Putamen (tissue), 1 donor: ENCODE results near the gene COL4A2.
"Not testable (repeated sequence)": the region's sequence is repeated elsewhere in the genome, so short reads cannot be mapped to it uniquely, and the experiment has no call there.

Source experiments
- DNase-seq: peaks from one replicate; pipeline ENCODE4 v3.0.0-alpha.2; 2016; ENCODE audit warnings: low spot score

The COL4A2 gene

GRCh38 chr13:110440946-110441731, 134.1 kb downstream of the COL4A2 start:
- DNase-seq, result no peak

GRCh38 chr13:110442930-110443621, 136.0 kb downstream of the COL4A2 start:
- DNase-seq, result no peak

- DNase-seq, result no peak
These were observed 136.6 kb downstream of the COL4A2 start for GRCh38 chr13:110443622-110444225.

GRCh38 chr13:110444226-110444653, 137.2 kb downstream of the COL4A2 start:
- no peak for DNase-seq

GRCh38 chr13:110445183-110445582, 138.1 kb downstream of the COL4A2 start:
- no peak for DNase-seq

- DNase-seq, result no peak
These were observed 138.9 kb downstream of the COL4A2 start for GRCh38 chr13:110445722-110446574.

GRCh38 chr13:110446575-110446890, 139.4 kb downstream of the COL4A2 start:
- no peak for DNase-seq

- DNase-seq, result no peak
These were observed 140.0 kb downstream of the COL4A2 start for GRCh38 chr13:110447058-110447511.

GRCh38 chr13:110447801-110448200, 140.7 kb downstream of the COL4A2 start:
- DNase-seq, result no peak

GRCh38 chr13:110448230-110448629, 141.1 kb downstream of the COL4A2 start:
- DNase-seq, result no peak

GRCh38 chr13:110448677-110449076, 141.6 kb downstream of the COL4A2 start:
- DNase-seq, result no peak

GRCh38 chr13:110449219-110450015, 142.3 kb downstream of the COL4A2 start:
- no peak for DNase-seq

GRCh38 chr13:110450016-110450900, 143.2 kb downstream of the COL4A2 start:
- DNase-seq, result no peak

- no peak for DNase-seq
These were observed 144.1 kb downstream of the COL4A2 start for GRCh38 chr13:110450941-110451730.

GRCh38 chr13:110453091-110453490, 146.0 kb downstream of the COL4A2 start:
- not testable (repeated sequence) for DNase-seq

- DNase-seq, result no peak
These were observed 146.7 kb downstream of the COL4A2 start for GRCh38 chr13:110453797-110454196.

GRCh38 chr13:110454227-110454859, 147.3 kb downstream of the COL4A2 start:
- DNase-seq, result no peak

GRCh38 chr13:110454956-110455355, 147.9 kb downstream of the COL4A2 start:
- no peak for DNase-seq

GRCh38 chr13:110455444-110455843, 148.4 kb downstream of the COL4A2 start:
- DNase-seq, result no peak
